Measurements from ENCODE around the gene CACYBP.

GRCh38 chr1:174954073-174954460 lies 45.7 kb upstream of the CACYBP start:
- TF ChIP-seq, protein P1, sequence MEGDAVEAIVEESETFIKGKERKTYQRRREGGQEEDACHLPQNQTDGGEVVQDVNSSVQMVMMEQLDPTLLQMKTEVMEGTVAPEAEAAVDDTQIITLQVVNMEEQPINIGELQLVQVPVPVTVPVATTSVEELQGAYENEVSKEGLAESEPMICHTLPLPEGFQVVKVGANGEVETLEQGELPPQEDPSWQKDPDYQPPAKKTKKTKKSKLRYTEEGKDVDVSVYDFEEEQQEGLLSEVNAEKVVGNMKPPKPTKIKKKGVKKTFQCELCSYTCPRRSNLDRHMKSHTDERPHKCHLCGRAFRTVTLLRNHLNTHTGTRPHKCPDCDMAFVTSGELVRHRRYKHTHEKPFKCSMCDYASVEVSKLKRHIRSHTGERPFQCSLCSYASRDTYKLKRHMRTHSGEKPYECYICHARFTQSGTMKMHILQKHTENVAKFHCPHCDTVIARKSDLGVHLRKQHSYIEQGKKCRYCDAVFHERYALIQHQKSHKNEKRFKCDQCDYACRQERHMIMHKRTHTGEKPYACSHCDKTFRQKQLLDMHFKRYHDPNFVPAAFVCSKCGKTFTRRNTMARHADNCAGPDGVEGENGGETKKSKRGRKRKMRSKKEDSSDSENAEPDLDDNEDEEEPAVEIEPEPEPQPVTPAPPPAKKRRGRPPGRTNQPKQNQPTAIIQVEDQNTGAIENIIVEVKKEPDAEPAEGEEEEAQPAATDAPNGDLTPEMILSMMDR (conservative IDR thresholded peaks at IDR 0.05; ENCODE audit: low read depth, low read length) = no peak
- no peak for TF ChIP-seq EZH2 (IDR thresholded peaks at IDR 0.05; ENCODE audit: low read length, unreplicated experiment)

Data from PC-3 (cell line).